H9 (cell line): Measurements from ENCODE around the gene MX1. TPM values are rescaled to one million over a fixed set of nuclear protein-coding genes. Genes with fewer than 3 reads are reported as not detected.

ENCODE experiments used
- DNase-seq: peaks from one replicate; pipeline ENCODE4 v3.0.0-alpha.2; 2017
- H2AFZ ChIP-seq: one replicate; pipeline ENCODE4 v1.6.1; 2013; ENCODE audit warnings: mild to moderate bottlenecking, low read length, control low read depth, moderate library complexity
- H2AK5ac ChIP-seq: 2 replicates; pipeline ENCODE4 v1.6.1; 2013; ENCODE audit warnings: low read length, control low read depth, mixed read lengths; ENCODE audit not compliant: insufficient read length
- H2BK120ac ChIP-seq: one replicate; pipeline ENCODE4 v1.6.1; 2013; ENCODE audit warnings: low read depth, mild to moderate bottlenecking, low read length, control low read depth, inconsistent platforms; ENCODE audit not compliant: poor library complexity, severe bottlenecking
- H2BK12ac ChIP-seq: 2 replicates; pipeline ENCODE4 v1.6.1; 2013; ENCODE audit warnings: low read length, control low read depth, mixed read lengths, low read depth; ENCODE audit not compliant: insufficient read length
- H2BK15ac ChIP-seq: 2 replicates; pipeline ENCODE4 v1.6.1; 2013; ENCODE audit warnings: low read depth, low read length, control low read depth
- H2BK20ac ChIP-seq: one replicate; pipeline ENCODE4 v1.6.1; 2013; ENCODE audit warnings: low read depth, mild to moderate bottlenecking, low read length, control low read depth, inconsistent platforms; ENCODE audit not compliant: poor library complexity, severe bottlenecking
- H2BK5ac ChIP-seq: 2 replicates; pipeline ENCODE4 v1.6.1; 2013; ENCODE audit warnings: low read length, control low read depth, mixed read lengths; ENCODE audit not compliant: insufficient read length
- H3K14ac ChIP-seq: 2 replicates; pipeline ENCODE4 v1.6.1; 2013; ENCODE audit warnings: low read length, control low read depth; ENCODE audit not compliant: insufficient read depth
- H3K18ac ChIP-seq: 2 replicates; pipeline ENCODE4 v1.6.1; 2013; ENCODE audit warnings: low read depth, mild to moderate bottlenecking, mixed read lengths, low read length, control low read depth; ENCODE audit not compliant: insufficient read length
- H3K23ac ChIP-seq: 2 replicates; pipeline ENCODE4 v1.6.1; 2013; ENCODE audit warnings: low read length, control low read depth, mixed read lengths, low read depth; ENCODE audit not compliant: insufficient read length
- H3K23me2 ChIP-seq: 2 replicates; pipeline ENCODE4 v1.6.1; 2013; ENCODE audit warnings: low read depth, mild to moderate bottlenecking, mixed read lengths, low read length, control low read depth; ENCODE audit not compliant: insufficient read length, poor library complexity, severe bottlenecking
- H3K27ac ChIP-seq: 2 replicates; pipeline ENCODE4 v1.5.1; 2013; ENCODE audit warnings: low read length, control low read depth, mixed read lengths, low read depth; ENCODE audit not compliant: insufficient read length
- H3K27me3 ChIP-seq: 2 replicates; pipeline ENCODE4 v1.6.1; 2013; ENCODE audit warnings: low read length, control low read depth, inconsistent platforms; ENCODE audit not compliant: insufficient read depth
- H3K4ac ChIP-seq: 2 replicates; pipeline ENCODE4 v1.6.1; 2013; ENCODE audit warnings: low read depth, mild to moderate bottlenecking, control low read depth, inconsistent platforms, low read length, moderate library complexity
- H3K4me1 ChIP-seq: 2 replicates; pipeline ENCODE4 v1.6.1; 2013; ENCODE audit warnings: low read length, control low read depth, inconsistent platforms; ENCODE audit not compliant: insufficient read depth
- H3K4me2 ChIP-seq: 2 replicates; pipeline ENCODE4 v1.6.1; 2013; ENCODE audit warnings: low read length, control low read depth, mixed read lengths; ENCODE audit not compliant: insufficient read length, insufficient read depth
- H3K56ac ChIP-seq: 2 replicates; pipeline ENCODE4 v1.6.1; 2013; ENCODE audit warnings: low read depth, mild to moderate bottlenecking, mixed read lengths, low read length, control low read depth; ENCODE audit not compliant: insufficient read length
- H3K79me1 ChIP-seq: 2 replicates; pipeline ENCODE4 v1.6.1; 2013; ENCODE audit warnings: low read depth, mild to moderate bottlenecking, moderate library complexity, low read length, control low read depth, inconsistent platforms; ENCODE audit not compliant: insufficient read depth, poor library complexity, severe bottlenecking
- H3K79me2 ChIP-seq: 2 replicates; pipeline ENCODE4 v1.6.1; 2013; ENCODE audit warnings: low read length, control low read depth, inconsistent platforms; ENCODE audit not compliant: insufficient read depth
- H3K9ac ChIP-seq: 2 replicates; pipeline ENCODE4 v1.6.1; 2013; ENCODE audit warnings: low read length, control low read depth, mixed read lengths; ENCODE audit not compliant: insufficient read length; ENCODE audit errors: extremely low read depth
- H3K9me3 ChIP-seq: one replicate; pipeline ENCODE4 v1.6.1; 2013; ENCODE audit warnings: low read depth, low read length, inconsistent platforms; ENCODE audit not compliant: control insufficient read depth
- H3T11ph ChIP-seq: one replicate; pipeline ENCODE4 v1.6.1; 2013; ENCODE audit warnings: mild to moderate bottlenecking, low read length, control low read depth, inconsistent platforms
- H4K20me1 ChIP-seq: one replicate; pipeline ENCODE4 v1.6.1; 2013; ENCODE audit not compliant: control insufficient read depth, insufficient read length, insufficient read depth
- H4K5ac ChIP-seq: 2 replicates; pipeline ENCODE4 v1.6.1; 2013; ENCODE audit warnings: low read depth, mild to moderate bottlenecking, mixed read lengths, low read length, control low read depth; ENCODE audit not compliant: insufficient read length
- H4K8ac ChIP-seq: replicated peaks from 2 replicates; pipeline ENCODE4 v1.6.1; 2013; ENCODE audit warnings: low read length, control low read depth, mixed read lengths, low read depth; ENCODE audit not compliant: insufficient read length
- H4K91ac ChIP-seq: 2 replicates; pipeline ENCODE4 v1.6.1; 2013; ENCODE audit warnings: low read depth, mild to moderate bottlenecking, moderate library complexity, mixed read lengths, low read length, control low read depth; ENCODE audit not compliant: insufficient read length
- H3K27ac Mint-ChIP-seq, 3 experiments: 2 replicates in 2 of 3; 3 replicates in 1 of 3; pipeline ENCODE4 v1.8.0; 2020 to 2021; ENCODE audit warnings: mixed read lengths in 3 of 3, mild to moderate bottlenecking in 1 of 3, moderate library complexity in 1 of 3
- H3K27me3 Mint-ChIP-seq: 2 replicates; pipeline ENCODE4 v1.8.0; 2021; ENCODE audit warnings: low read depth, mild to moderate bottlenecking, moderate library complexity, mixed read lengths
- H3K36me3 Mint-ChIP-seq, 3 experiments: 2 replicates in 2 of 3; 3 replicates in 1 of 3; pipeline ENCODE4 v1.8.0; 2020 to 2021; ENCODE audit warnings: low read depth in 3 of 3, mixed read lengths in 3 of 3; ENCODE audit not compliant: insufficient read depth in 1 of 3
- H3K4me1 Mint-ChIP-seq, 2 experiments: 2 replicates each; pipeline ENCODE4 v1.8.0; 2020; ENCODE audit warnings: mixed read lengths in 2 of 2
- H3K4me3 Mint-ChIP-seq, 2 experiments: 2 replicates in 1 of 2; 3 replicates in 1 of 2; pipeline ENCODE4 v1.8.0; 2020 to 2021; ENCODE audit warnings: mild to moderate bottlenecking in 2 of 2, mixed read lengths in 2 of 2, moderate library complexity in 1 of 2
- H3K9me3 Mint-ChIP-seq, 2 experiments: 2 replicates in 1 of 2; 3 replicates in 1 of 2; pipeline ENCODE4 v1.8.0; 2020; ENCODE audit warnings: mild to moderate bottlenecking in 2 of 2, mixed read lengths in 2 of 2, moderate library complexity in 1 of 2
- CTCF ChIP-seq: fragments of 200-600 bp; sonication (generic); conservative IDR thresholded peaks from 3 replicates; pipeline ENCODE4 v1.8.0; 2021; ENCODE audit warnings: antibody characterized with exemption, mild to moderate bottlenecking
- WGBS: extraction: QIAGEN DNeasy Blood & Tissue Kit; methylation state at CpG from one replicate; pipeline ENCODE4 v1.1.7; 2013; ENCODE audit warnings: missing lambda C conversion rate, low lambda C conversion rate, mixed read lengths; ENCODE audit not compliant: insufficient read length; ENCODE audit errors: extremely low coverage; 5-methylcytosine and 5-hydroxymethylcytosine counted together
- total RNA-seq: library from RNA; stranded (reverse); gene quantifications from 2 replicates; pipeline ENCODE4 v1.2.1, GENCODE V29; 2021

The MX1 gene
- total RNA-seq, 1 experiment from 2014 or later, result 6.3 TPM

- no peak for DNase-seq
- Histone ChIP-seq H3K23ac (no peak overlapping the region), H2BK20ac (no peak overlapping the region), H2AFZ (no peak overlapping the region), H3K4me1 (peaks cover 3% of the 10 kb centered on the region; the same call in 1 of the 2 replicates), H3K14ac (no peak overlapping the region), H3K18ac (no peak overlapping the region), H3K9me3 (no peaks in the 10 kb centered on the region), H2AK5ac (no peak overlapping the region), H3T11ph (no peak overlapping the region), H2BK15ac (no peak overlapping the region), H3K27ac (no peak overlapping the region), H3K27me3 (no peaks in the 10 kb centered on the region), H4K8ac (no peak overlapping the region), H2BK5ac (no peak overlapping the region), H3K79me2 (no peaks in the 10 kb centered on the region), H3K23me2 (no peaks in the 10 kb centered on the region), H3K4ac (no peak overlapping the region), H3K9ac (no peak overlapping the region), H3K79me1 (no peaks in the 10 kb centered on the region), H4K20me1 (no peaks in the 10 kb centered on the region), H3K4me2 (no peak overlapping the region), H4K5ac (no peak overlapping the region), H2BK12ac (no peak overlapping the region), H3K56ac (no peak overlapping the region), H2BK120ac (no peak overlapping the region), H4K91ac (no peak overlapping the region)
- no peak overlapping the region for H3K27ac Mint-ChIP-seq
- H3K4me3 Mint-ChIP-seq, result no peak overlapping the region
- peaks cover 21 to 22% of the 10 kb centered on the region in 2 experiments for H3K9me3 Mint-ChIP-seq
- no peaks in the 10 kb centered on the region; the same call in 1 of the 2 replicates for H3K27me3 Mint-ChIP-seq
- H3K4me1 Mint-ChIP-seq, result peaks cover 30 to 35% of the 10 kb centered on the region in 2 experiments
- H3K36me3 Mint-ChIP-seq, result peaks cover 40 to 76% (median 75%) of the 10 kb centered on the region in 3 experiments
- TF ChIP-seq CTCF, result no peak
- no CpG with 5 or more reads among the region's 4 CpGs for WGBS
Measured at GRCh38 chr21:41465176-41465781, 39.2 kb downstream of the MX1 start.
